SU-DHL-6 (cell line): ENCODE data around the gene PET100.

ENCODE experiments used
- EZH2phosphoT487 ChIP-seq: fragments of 200-600 bp; sonication (generic), shearing (Covaris generic); conservative IDR thresholded peaks from 2 replicates; pipeline ENCODE4 v1.6.1; 2018; ENCODE audit warnings: mild to moderate bottlenecking, antibody characterized with exemption, low read length, moderate library complexity, mixed read lengths
- TF ChIP-seq, protein P1 (sequence below): fragments of 200-600 bp; sonication (generic); IDR thresholded peaks from one replicate; pipeline ENCODE4 v1.5.1; 2017; ENCODE audit warnings: antibody characterized with exemption, mild to moderate bottlenecking, low read length, moderate library complexity; ENCODE audit not compliant: insufficient read depth, poor library complexity, severe bottlenecking

DNA sequence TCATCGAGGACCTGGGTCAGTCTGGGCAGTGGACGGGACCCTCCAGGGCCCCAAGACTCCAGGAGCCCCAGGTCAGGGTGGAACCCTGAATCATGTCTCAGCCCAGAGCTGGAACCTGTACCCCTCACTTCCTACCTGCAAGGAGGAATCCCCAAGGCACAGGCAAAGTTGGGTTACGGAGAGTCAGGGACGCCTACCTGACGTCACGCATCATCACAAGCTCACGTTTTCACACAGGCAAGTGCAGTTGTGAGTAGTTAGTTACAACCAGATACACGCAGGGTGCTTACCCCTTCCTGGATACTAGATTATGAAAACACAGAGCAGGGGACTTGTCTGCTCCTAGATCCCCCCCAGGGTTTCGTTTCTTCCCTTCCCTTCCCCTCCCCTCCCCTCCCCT is 41.2 kb downstream of the PET100 start:
- TF ChIP-seq, protein P1, sequence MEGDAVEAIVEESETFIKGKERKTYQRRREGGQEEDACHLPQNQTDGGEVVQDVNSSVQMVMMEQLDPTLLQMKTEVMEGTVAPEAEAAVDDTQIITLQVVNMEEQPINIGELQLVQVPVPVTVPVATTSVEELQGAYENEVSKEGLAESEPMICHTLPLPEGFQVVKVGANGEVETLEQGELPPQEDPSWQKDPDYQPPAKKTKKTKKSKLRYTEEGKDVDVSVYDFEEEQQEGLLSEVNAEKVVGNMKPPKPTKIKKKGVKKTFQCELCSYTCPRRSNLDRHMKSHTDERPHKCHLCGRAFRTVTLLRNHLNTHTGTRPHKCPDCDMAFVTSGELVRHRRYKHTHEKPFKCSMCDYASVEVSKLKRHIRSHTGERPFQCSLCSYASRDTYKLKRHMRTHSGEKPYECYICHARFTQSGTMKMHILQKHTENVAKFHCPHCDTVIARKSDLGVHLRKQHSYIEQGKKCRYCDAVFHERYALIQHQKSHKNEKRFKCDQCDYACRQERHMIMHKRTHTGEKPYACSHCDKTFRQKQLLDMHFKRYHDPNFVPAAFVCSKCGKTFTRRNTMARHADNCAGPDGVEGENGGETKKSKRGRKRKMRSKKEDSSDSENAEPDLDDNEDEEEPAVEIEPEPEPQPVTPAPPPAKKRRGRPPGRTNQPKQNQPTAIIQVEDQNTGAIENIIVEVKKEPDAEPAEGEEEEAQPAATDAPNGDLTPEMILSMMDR: no peak
- TF ChIP-seq EZH2phosphoT487: no peak
